HG02943 (cell line): ENCODE data around the gene SELENOO.

Experiments
- ATAC-seq: cut with Tn5 transposase; IDR thresholded peaks from one replicate; pipeline ENCODE4 v1.9.1; 2021; ENCODE audit warnings: mild to moderate bottlenecking, low read depth, moderate library complexity; ENCODE audit not compliant: unreplicated experiment

The SELENOO gene

DNA sequence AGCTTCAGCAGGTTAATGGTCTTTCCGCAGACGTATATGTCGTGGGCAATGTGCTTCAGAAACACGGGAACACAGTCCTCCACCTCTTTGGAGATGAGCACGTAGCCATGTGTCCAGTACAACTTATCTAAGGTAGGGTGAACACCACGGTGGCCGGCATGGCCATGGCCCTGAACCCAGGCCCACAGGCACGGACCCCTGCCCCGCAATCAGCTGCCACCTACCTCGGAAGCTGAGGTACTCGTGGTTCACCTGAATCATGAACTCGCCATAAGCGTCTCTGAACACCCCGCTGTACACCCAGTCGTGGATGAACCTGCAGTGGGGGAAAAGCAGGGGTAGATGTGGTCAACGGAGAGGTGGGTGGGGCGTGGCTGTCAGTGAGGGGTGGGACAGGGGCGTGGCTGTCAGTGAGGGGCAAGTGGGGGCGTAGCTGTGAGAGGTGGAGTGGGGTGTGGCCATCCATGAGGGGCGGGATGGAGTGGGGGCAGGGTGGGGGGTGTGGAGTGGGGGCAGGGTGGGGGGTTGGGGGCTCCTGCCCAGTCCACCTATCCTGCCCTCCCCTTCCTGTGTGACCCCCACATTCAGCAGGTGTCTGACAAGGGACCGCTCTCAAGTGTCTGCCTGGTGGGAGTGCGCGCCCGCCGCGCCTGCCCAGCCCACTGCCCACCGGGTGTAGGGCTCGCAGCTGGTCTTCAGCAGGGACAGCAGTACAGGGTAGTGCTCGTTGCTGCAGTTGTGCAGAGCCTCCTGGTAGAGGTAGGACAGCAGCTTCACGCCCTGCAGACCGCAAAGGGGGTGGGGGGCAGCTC lies 25.5 kb downstream of the SELENOO start:
- no peak for ATAC-seq

DNA sequence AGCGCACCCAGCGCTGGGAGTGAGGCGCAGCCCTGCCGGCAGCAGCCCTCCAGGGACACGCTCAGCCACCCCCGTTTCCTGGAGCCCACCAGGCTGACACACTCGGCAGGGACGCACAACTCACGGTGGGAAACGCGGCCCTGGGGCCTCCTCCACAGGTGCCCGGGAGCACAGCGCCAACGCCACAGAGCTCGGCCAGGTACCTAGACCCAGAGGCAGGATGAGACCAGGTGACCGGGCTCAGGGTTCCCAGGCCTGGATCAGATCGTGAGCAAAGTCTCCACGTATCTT lies 26.0 kb downstream of the SELENOO start:
- no peak for ATAC-seq

DNA sequence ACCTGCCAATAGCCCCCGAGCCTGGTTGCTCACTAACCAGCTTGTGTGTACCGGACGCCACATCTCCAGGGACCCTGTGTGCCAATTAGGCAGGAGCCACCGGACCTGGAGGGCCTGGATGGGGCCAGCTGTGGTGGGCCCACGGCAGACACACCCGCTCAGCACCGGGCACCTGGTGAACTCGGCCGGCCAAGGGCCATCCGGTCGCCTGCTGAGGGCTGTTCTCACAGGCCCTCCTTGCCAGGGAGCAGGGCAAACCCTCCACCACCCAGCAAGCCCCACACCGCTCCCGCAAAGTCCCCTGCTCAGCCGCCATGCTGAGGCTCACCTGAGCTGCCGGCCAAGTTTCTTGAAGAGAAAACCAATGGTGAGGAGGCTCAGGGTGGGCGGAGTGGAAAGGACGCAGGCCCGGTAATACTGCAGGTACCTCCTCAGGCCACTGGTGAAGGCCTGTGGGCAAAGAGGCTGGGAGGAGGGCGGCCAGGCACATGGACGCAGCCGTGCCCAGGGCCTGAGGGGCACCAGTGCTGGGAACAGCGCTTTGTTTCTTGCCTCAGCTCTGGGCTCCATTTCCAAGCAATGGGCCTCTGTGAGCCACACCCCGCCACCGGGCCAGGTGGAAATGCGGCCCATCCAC lies 26.9 kb downstream of the SELENOO start:
- no peak for ATAC-seq

DNA sequence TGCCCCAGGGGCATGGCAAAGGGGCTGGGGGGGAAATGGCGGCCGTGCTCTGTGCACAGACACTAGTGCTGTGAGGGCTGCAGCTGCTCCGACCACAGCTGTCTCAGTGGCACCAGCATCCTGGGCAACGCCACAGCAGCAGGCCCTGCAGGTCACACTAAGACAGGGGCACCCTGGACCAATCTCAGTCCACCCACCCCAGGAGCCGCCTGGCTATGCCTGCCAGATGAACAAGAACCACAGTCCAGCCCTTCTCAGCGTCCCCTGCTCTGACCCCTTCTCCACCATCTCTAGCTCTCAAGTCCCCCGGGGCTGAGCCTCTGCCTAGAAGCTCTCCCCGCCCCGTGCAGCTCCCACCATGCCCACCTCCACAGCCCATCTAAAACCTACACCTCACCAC lies 27.6 kb downstream of the SELENOO start:
- no peak for ATAC-seq

DNA sequence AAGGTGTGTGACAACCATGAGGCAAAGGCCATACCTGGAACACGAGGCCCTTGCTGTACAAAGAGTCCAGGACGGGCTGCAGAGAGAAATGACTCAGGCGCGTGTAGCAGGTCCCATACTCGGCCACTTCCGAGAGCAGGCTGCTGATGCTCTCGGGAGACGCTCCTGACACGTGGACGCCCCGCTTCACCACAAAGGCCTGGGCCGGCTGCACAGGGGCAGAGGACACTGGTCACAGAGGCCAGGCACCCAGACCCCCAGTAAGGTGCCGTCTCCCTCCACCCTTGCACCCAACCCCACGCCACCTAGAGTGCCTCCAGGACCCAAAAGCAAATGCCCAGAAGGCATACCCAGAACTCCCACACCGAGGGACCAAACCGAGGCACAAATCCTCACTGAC lies 28.6 kb downstream of the SELENOO start:
- no peak for ATAC-seq

DNA sequence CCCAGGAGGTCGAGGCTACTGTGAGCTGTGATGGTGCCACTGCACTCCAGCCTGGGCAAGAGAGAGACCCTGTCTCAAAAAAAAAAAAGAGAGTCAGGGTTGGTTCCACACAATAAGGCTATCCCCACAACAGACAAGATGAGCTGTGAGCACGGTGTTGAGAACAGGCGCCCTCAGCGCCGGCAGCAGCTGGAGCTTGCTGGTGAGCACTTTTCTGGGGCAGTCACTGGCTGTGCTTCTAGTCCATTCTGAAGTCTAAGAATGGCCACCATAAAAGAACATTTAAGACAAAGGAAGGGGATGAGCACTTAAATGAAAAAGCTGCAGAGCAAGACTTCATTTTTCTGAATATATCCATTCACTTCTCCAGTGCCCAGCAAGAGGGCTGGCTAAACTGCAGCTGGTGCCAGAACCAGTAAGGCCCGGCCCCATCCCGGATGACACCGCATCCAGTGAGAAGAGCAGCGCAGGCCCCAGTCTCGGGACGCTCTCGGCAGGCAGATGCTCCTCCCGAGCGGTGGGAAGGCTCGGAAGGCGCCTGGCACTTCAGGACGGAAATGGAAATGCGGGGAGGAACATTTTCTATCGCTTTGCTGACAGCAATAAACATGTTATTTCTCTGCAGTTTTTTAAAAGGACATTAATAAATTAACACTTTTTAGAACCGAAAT lies 31.8 kb downstream of the SELENOO start:
- ATAC-seq = no peak

DNA sequence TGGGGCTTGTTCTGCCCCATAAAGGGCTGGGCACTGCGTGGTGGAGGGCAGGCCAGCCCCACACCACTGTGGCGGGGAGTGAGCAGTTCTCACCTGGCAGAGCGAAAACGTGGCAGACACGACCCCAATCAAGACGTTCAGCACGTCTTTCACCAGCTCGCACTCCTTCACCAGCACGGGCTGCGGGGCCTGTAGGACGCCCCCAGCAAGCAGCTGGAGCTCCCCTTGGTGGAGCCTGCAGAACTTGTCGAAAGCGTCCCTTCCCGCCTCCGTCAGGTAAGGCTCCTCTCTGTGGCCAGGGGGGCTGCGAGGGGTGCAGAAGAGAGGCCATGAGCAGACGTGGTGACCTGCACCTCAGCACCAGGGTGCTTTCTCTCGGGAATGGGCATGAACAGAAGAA lies 32.4 kb downstream of the SELENOO start:
- no peak for ATAC-seq

DNA sequence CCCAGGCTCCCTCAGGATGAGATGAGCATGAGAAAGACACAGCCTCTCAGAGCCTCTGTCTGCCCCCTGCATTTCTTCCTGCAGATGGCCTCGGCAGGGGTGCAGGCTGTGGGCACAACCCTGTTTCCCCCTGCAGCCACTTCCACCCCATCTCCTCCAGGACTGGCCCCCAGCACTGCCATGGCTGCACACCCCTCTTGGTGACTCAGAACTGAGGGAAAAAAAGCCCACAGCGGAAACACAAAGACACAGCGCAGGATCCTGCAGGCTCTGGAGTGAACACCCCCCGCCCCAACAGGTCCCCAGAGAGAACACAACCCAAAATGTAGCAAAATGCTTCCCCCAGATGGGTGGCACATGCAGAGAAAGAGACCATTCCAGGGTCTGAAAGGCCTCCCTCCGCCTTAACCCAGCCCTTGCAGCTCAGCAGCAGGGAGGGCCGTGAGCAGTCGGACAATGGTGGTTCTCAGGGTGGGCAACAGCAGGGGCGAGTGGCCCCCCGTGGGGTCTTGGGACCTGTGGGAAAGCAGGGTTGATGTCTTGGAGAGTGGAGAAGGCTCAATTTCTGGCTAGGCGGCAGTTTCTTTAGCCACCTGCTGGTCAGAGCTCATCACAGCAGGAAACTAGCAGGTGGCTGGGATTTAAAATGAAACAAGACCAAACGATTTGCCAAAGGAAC lies 36.1 kb downstream of the SELENOO start:
- ATAC-seq = no peak

DNA sequence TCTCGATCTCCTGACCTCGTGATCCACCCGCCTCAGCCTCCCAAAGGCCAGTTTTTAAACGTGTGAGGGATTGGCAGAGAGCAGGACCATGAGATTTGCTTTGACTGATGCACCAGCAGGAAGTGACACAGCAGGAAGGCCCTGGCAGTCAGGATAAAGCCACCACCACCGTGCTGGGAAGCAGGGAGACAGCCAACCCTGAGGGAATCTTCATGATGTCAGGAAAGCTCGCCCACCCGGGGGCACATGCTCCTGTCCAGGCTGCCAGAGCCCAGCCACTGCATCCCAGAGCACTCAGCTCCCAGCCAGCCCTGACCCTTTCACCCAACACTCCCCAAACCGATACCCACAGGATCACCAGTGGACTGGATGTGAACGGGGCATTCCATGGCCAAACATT lies 37.9 kb downstream of the SELENOO start:
- no peak for ATAC-seq

DNA sequence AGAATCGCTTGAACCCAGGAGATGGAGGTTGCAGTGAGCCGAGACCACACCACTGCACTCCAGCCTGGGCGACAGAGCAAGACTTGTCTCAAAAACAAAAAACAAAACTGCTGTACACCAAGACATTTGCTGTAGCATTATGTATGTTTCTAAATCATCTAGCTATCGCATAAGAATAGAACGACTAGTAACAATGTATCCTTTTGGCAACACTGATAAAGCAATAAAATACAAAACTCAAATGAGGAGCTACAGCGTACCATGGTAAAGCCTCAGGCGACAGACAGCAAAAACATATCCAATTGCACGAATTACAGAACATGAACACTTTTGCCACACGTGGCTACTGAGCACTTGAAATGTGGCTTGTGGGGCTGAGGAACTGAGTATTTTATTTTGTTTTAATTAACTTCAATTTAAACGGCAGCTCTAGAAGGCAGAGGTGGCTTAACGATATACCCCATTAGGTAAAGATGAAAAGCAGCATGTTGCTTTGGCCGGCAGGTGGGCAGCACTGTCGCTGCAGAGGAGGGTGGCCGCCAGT lies 41.7 kb downstream of the SELENOO start:
- no peak for ATAC-seq

DNA sequence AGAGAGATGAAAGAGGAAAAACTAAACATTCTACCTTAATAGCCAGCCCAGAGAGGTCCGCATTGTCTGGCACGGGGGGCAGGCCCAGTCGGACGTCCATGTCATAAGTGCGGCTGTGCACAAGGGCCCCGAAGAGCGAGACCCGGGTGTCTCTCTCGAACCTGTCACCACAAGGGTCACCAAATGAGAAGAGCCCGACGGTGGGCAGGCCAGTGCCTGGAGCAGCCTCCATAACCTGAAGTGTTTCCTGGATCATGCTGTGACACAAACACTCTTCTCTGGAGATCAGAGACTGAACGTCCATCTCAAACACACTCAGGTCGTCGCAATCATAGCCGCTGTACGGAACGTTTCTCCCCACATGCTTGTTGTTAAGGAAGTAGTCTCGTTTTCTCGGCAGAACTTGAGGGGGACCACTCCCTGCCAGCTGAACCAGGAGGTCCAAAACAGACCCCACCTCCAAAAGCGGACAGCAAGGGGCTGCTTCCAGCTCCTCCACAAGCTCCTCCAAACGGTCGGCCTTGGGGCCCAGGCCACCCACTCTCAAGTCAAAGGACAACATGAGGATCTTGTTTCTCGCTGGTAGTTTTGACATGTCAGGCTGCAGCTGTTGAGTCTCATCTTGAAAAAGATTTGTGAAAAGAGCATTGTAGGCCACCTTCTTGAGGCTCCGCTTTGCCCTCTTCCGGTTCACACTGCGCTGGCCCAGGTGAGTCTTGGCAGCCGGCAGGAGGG lies 43.0 kb downstream of the SELENOO start:
- ATAC-seq = no peak

DNA sequence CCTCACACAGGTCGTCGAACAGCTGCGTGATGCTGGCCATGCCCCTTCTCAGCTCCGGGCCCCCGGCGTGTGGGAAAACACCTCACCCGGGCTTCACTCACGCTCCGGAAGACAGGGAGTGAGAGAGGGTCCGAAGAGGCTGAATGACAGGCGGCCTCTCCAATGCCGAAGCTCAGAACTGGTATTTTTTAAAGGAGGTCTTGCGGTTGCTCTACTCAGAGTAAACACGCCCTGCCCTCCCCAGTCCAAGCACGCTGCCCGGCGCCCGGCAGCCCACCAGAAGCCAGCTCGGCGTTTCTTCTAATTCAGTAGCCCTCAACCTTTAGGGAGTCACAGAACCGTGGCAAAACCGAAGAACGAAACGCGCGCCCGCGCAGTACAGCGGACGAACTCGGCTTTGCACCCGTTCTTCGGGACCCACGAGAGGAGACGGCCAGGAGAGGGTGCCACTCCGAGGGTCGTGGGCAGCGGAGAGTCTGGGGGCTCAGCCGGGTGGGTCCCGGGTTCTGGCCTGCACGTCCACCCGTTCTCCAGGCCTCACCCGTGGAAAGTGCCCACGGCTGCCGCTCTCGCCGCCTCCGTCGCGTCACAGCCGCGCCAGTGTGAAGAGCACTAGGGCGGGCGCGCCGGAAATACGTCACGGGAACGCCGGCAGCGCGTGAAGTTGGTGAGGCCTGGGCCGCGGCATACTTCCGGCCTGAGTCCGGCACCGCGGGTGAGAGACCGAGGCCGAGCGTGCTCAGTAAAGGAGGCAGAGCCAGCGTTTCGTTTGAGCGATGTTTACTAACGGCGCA lies 43.8 kb downstream of the SELENOO start, which contains the start of gene TUBGCP6:
TUBGCP6 (minus strand) TSS at position 604 of the 794 bp plus-strand sequence; CDS start at position 40, 564 bp downstream.
- peak; percentile 68 for ATAC-seq

DNA sequence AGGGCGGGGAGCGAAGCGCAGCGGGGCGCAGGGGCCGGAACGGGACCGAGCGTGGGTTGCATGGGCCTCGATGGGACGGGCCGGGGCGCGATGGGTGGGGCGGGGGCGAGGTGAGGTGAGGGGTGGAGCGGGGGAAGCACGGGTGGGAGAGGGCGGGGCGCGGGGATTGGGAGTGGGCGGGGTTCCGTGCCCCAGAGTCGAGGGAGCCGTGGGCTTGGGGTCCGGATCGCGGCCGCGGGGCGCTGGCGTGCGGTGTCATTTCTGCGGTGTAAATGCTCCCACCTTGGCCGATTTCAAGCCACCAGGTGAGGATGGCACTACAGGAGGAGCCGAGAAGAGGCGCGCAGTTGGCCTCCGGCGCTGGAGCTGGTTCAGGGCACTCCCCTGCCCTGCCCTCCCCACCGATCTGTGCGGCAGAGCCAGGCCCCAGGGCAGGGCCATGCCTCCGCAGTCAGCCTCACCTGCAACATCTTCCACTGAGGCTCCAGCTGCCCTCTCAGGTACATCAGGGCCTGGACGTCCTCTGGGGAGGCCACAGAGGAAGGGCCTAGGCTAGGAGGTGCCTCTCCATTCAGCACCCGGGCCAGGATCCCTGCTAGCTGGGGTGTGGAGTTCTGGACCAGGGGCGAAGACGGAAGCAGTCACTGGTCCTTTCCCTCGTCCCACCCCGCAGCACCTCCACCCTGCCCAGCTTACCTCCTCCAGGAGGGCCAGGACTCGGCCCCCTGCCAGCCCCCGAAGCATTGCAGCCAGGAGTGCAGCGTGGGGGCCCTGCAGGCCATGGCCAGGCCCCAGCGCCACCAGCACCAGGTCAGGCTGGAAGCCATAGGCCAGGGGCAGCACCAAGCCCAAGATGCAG lies 44.6 kb downstream of the SELENOO start:
- no peak for ATAC-seq

DNA sequence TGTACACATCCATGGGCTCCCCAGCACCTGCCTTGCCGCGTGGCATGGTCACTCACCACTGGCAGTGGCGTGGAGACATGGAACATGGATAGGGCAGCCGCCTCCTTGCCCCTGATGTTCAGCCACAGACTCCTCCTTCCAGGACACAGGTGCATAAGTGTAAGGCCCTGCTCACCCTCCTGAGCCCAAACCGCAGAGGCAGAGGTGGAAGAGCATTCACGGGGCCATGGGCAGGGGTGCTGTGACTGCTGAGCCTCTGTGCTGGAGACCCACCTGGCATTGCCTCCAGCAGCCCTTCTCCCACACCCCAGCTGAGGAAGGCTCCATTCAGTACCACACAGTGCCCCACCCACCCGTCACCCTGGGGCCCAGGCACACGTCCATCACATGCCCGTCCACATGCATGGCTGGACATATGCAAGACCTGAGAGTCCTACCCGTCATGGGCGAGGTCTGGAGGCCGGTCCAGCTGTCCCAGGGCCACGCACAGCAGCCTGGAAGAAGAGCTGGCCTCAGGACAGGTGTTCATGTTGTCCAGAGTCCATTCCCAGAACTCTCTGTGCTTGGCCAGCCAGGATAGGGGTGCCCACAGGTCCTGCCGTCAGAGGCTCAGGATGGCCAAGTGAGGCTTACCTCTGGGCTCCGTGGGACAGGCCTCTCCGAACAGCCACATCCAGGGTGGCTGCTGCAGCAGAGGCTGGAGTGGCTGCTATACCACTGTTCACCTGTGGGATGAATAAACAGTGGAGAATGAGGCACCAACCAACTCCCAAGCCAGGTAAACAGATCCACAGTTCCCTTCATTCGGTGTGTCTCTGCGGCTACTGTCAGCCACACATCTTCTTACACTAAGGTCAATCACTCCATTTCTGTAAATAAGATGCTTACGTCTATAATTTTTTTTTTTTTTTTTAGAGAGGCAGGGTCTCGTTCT lies 45.7 kb downstream of the SELENOO start:
- no peak for ATAC-seq

DNA sequence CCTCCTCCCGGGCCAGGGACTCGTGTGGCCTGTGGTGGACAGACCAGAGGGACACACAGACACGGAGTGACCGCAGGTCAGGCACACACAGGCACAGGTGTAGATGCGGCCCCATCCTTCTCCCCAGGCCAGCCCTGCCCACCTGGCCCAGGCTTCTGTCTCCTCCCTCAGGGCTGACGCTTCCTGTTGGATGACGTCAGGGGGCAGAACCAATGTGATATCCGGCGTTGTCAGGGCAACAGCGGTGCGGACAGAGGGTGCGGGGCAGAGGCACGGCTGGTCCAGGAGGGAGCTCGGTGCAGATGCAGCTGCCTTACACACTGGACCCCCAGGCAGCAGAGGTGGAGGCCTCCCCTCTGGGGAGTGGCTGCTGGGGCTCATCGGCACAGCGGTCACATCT lies 46.9 kb downstream of the SELENOO start:
- no peak for ATAC-seq

DNA sequence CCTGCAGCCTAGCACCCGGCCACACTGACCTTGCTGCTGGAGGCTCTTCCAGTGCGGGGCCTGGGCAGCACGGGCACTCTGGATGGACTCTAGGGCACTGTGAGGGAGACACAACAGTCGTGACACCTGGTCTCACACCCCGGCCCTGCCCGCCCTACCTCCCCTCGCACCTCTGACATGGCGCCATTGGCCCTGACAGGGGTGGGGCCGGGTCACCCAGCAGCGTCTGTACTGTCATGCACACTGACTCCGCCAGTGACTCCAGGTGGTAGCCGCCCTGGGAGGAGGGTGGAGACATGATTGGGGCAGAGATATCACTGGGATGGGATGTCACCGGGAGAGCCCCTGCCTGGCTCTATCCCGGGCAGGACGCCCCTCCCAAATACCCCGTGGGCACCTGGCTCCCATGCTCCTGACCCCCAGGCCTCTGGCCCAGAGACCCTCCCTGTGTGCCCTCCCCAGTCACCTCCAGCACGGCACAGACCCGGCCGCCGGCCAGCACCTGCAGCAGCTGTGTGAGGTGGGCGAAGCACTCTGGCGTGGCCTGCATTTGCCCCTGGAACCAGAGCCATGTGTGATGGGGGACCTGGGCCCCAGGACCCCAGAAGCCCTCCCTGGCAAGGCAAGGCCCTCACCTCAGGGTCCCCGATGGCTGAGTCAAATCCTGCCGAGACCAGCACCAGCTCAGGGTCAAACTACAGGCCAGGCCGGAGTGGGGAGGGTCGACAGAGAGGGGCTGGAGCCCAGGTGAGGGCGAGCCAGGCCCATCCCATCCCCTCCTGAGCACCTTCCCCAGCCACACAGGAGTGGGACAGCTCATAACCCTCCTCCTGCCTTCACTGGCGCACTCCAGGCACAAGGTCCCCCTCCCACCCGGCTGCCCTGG lies 47.6 kb downstream of the SELENOO start:
- ATAC-seq = no peak
